Activated T-helper 2 cell treated with anti-CD3 and anti-CD28 coated beads, Interferon-gamma antibody, Interleukin-2, Interleukin-4, amounts not matched to agents 10 μg/mL and 5 μg/mL and 100 μg/mL, durations not matched to agents 14 hours and 24 hours and 36 hours (primary cell): ENCODE data around the gene LMBR1L. TPM values are rescaled to one million over a fixed set of nuclear protein-coding genes. Genes with fewer than 3 reads are reported as not detected.

ENCODE experiments used
- DNase-seq: peaks from one replicate; pipeline ENCODE4 v3.0.0; 2021; ENCODE audit warnings: low spot score
- H3K27ac Mint-ChIP-seq: one replicate; pipeline ENCODE4 v1.8.0; 2021; ENCODE audit warnings: mixed read lengths
- H3K27me3 Mint-ChIP-seq: one replicate; pipeline ENCODE4 v1.8.0; 2021; ENCODE audit warnings: low read depth, mixed read lengths
- H3K36me3 Mint-ChIP-seq: one replicate; pipeline ENCODE4 v1.8.0; 2021; ENCODE audit warnings: low read depth, mixed read lengths
- H3K4me1 Mint-ChIP-seq: one replicate; pipeline ENCODE4 v1.8.0; 2021; ENCODE audit warnings: low read depth, mixed read lengths
- H3K4me3 Mint-ChIP-seq: one replicate; pipeline ENCODE4 v1.8.0; 2021; ENCODE audit warnings: low read depth, mild to moderate bottlenecking, moderate library complexity, mixed read lengths
- H3K9me3 Mint-ChIP-seq: one replicate; pipeline ENCODE4 v1.8.0; 2021; ENCODE audit warnings: mixed read lengths
- intact Hi-C: fragments of 100-400 bp; cut with micrococcal nuclease; formaldehyde crosslinking; loops from one replicate; pipeline ENCODE4 v1.15.1; 2023
- total RNA-seq: library from RNA; stranded (reverse); gene quantifications from 2 replicates; pipeline ENCODE4 v1.2.3, GENCODE V29; 2022

Gene LMBR1L
- total RNA-seq, 1 donor from 2014 or later, result 53.5 TPM

- Mint-ChIP-seq H3K9me3 (no peaks in the 10 kb centered on the region), H3K4me3 (peak overlapping the region; percentile 71), H3K36me3 (peaks cover 3% of the 10 kb centered on the region), H3K4me1 (peaks cover 44% of the 10 kb centered on the region), H3K27me3 (peaks cover 56% of the 10 kb centered on the region), H3K27ac (peak overlapping the region; percentile 33)
- intact Hi-C loops, result loop anchor here (2.0 to 10.0 kb wide), 5 partner anchors 25 to 455 kb away; partner anchors contain the start of gene DDN
- DNase-seq, result peak; percentile 29
Observed at GRCh38 chr12:49089821-49090773, 20.6 kb downstream of the LMBR1L start.

DNA sequence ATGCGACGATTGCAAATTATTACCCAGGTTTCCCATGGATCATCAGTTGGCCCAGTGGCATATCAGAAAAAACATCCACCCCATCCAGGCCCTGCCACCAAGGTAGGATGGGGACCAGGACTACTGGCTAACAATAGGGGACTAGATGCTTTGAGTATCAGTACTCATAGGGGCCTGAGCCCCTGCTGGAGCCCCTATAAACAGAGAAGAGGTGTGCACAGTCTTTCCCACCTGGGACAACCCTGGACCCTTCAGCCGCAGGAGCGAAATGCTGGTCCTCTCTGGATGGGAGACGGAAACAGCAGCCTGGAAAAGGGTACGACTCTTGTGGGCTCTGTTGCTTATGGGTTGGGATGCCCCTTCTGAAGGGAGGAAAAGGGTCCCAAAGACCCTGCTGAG lies 21.7 kb downstream of the LMBR1L start:
- intact Hi-C loops, result loop anchor here (1.0 to 10.0 kb wide), 3 partner anchors 20 to 456 kb away; no protein-coding TSS in a partner anchor
- Mint-ChIP-seq H3K4me1 (peaks cover 44% of the 10 kb centered on the region), H3K4me3 (no peak overlapping the region), H3K27me3 (peaks cover 50% of the 10 kb centered on the region), H3K36me3 (no peaks in the 10 kb centered on the region), H3K9me3 (no peaks in the 10 kb centered on the region), H3K27ac (no peak overlapping the region)
- DNase-seq, result no peak

DNA sequence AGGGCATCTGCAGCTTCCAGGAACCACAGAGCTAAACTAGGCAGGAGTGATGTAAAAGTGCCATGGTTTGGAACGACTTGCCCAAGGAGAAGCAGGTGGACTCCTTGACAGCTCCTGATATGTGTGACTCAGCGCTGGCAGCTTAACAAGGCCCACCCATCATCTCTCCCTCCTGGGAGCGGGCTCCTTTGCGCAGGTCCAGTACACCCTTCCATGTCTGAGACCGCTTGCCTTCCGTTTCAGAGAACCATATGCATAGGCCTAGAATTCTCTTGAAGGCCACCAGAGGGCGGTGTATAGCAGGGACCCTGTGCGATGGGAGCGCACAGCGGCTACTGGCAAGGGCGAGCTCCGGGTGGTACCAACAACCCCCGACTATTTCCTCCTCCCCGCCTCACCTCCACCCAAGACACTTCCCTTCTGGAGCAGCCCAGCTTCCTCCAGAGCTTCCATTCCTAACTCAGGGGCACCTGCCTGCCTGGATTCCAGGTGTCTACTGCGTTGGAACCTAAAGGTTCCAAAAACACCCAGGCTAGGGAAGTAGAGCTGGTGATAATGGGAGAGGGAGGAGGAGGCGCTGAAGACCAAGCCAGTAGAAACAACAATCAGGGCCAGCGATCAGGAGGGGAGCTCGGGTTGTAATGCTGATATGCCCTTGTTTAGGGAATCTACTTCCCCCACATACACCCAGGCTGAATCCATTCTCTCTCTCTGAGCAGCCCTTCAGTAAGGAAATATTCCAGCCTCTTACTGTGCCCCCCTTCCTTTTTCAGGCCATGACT lies 22.3 kb downstream of the LMBR1L start:
- no peaks in the 10 kb centered on the region for H3K36me3 Mint-ChIP-seq
- H3K4me3 Mint-ChIP-seq, result peak overlapping the region; percentile 8
- H3K4me1 Mint-ChIP-seq, result peaks cover 38% of the 10 kb centered on the region
- H3K27ac Mint-ChIP-seq, result no peak overlapping the region
- peak; percentile 62 for DNase-seq
- peaks cover 44% of the 10 kb centered on the region for H3K27me3 Mint-ChIP-seq
- H3K9me3 Mint-ChIP-seq, result no peaks in the 10 kb centered on the region
- intact Hi-C loops, result loop anchor here (1.0 to 10.0 kb wide), 3 partner anchors 21 to 456 kb away; no protein-coding TSS in a partner anchor

GRCh38 chr12:49086116-49086515 lies 24.5 kb downstream of the LMBR1L start:
- intact Hi-C loops, result loop anchor here (10.0 kb wide), 1 partner anchor 459 kb away; no protein-coding TSS in a partner anchor

DNA sequence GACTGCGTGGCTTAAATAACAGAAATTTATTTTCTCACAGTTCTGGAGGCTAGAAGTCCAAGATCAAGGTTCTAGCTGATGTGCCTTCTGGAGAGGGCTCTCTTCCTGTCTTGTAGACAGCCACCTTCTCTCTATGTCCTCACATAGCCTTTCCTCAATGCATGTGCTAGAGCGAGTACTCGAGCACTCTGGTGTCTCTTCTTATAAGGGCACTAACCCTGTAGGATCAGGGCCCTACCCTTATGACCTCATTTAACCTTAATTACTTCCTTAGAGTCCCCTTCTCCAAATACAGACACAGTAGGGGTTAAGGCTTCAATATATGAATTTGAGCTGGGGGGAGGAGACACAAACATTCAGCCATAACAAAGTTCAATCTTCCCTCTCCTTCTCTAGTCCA lies 26.2 kb downstream of the LMBR1L start:
- H3K27me3 Mint-ChIP-seq, result peaks cover 16% of the 10 kb centered on the region
- intact Hi-C loops, result loop anchor here (10.0 kb wide), 1 partner anchor 460 kb away; no protein-coding TSS in a partner anchor
- H3K4me1 Mint-ChIP-seq, result peaks cover 15% of the 10 kb centered on the region
- no peak for DNase-seq
- no peaks in the 10 kb centered on the region for H3K9me3 Mint-ChIP-seq
- H3K36me3 Mint-ChIP-seq, result no peaks in the 10 kb centered on the region
- H3K27ac Mint-ChIP-seq, result no peak overlapping the region
- H3K4me3 Mint-ChIP-seq, result no peak overlapping the region

More at GRCh38 chr12:49086116-49086515, 24.5 kb downstream of the LMBR1L start:
- Mint-ChIP-seq H3K4me1 (peaks cover 27% of the 10 kb centered on the region), H3K4me3 (no peak overlapping the region), H3K36me3 (no peaks in the 10 kb centered on the region), H3K9me3 (no peaks in the 10 kb centered on the region), H3K27me3 (peaks cover 26% of the 10 kb centered on the region), H3K27ac (no peak overlapping the region)
- no peak for DNase-seq

- intact Hi-C loops, result loop anchor here (10.0 kb wide), 1 partner anchor 465 kb away; no protein-coding TSS in a partner anchor
- Mint-ChIP-seq H3K36me3 (no peaks in the 10 kb centered on the region), H3K4me1 (no peaks in the 10 kb centered on the region), H3K9me3 (no peaks in the 10 kb centered on the region), H3K27me3 (peaks cover 10% of the 10 kb centered on the region), H3K27ac (no peak overlapping the region), H3K4me3 (no peak overlapping the region)
- DNase-seq, result no peak
Observed at GRCh38 chr12:49079793-49080192, 30.9 kb downstream of the LMBR1L start.

GRCh38 chr12:49070971-49071370 lies 39.7 kb downstream of the LMBR1L start:
- peak overlapping the region; percentile 2 for H3K27ac Mint-ChIP-seq
- H3K4me3 Mint-ChIP-seq, result no peak overlapping the region
- H3K36me3 Mint-ChIP-seq, result peaks cover 10% of the 10 kb centered on the region
- H3K4me1 Mint-ChIP-seq, result peaks cover 25% of the 10 kb centered on the region
- no peak for DNase-seq
- no peaks in the 10 kb centered on the region for H3K9me3 Mint-ChIP-seq
- no peaks in the 10 kb centered on the region for H3K27me3 Mint-ChIP-seq
- intact Hi-C loops, result loop anchor here (1.0 kb wide), 1 partner anchor 11 kb away; the partner anchor contains the start of gene KMT2D

DNA sequence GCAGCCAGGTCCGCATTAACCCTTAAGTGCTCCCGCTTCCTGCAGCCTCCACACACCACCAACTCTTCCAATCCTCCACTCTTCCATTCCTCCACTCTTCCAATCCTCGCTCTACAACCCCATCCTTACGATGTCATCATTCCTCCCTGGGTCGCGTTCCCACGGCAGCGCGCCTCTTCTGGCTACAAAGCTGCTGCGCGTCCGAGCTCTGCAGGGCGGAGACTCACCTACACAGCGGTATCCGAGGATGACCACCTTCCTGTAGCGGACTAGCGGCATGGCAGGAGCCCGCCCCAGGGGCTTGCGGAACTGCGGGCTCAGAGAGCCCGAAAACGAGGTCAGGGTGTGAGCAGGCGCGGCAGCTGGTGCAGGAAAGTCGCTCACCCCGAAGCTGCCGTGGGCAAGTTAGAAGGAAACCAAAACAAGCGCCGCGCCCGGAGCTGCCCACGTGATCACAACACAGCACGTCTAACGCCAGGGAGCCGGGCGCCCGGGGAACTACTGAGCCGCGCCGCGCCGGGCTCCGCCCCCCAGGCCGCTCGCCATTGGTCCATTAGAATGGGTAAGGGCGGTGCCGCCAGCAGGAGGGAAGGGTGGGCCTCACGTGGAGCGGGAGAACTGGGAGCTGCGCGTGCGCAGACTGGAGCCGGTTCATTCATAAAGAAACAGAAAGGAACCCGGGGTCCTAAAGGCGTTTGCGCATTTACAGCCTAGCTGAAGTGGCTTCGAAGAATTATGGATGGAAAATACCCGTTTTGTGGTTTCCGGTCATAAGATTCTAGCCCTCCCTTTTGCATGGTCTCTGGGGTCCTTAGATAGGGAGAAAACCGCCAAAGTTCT lies 40.9 kb downstream of the LMBR1L start, which contains the start of gene RHEBL1:
Gene RHEBL1 (minus strand): TSS at position 473 of the 840 bp plus-strand sequence. CDS start 194 bp downstream, at position 279.
- Mint-ChIP-seq H3K27me3 (no peaks in the 10 kb centered on the region), H3K4me1 (peaks cover 25% of the 10 kb centered on the region), H3K9me3 (no peaks in the 10 kb centered on the region), H3K4me3 (peak within 1 kb of the TSS; percentile 98), H3K36me3 (peaks cover 14% of the 10 kb centered on the region), H3K27ac (peak within 1 kb of the TSS; percentile 92)
- peak; percentile 100 for DNase-seq
- intact Hi-C loops, result loop anchor here (1.0 to 2.0 kb wide), 3 partner anchors 9 to 165 kb away; partner anchors contain the start of genes KMT2D and TUBA1B

- intact Hi-C loops, result loop anchor here (2.0 kb wide), 2 partner anchors 62 to 166 kb away; partner anchors contain the start of gene TUBA1B
- Mint-ChIP-seq H3K27ac (peak overlapping the region; percentile 92), H3K36me3 (peaks cover 16% of the 10 kb centered on the region), H3K27me3 (no peaks in the 10 kb centered on the region), H3K4me3 (peak overlapping the region; percentile 98), H3K9me3 (no peaks in the 10 kb centered on the region), H3K4me1 (peaks cover 27% of the 10 kb centered on the region)
- DNase-seq, result no peak
Observed at GRCh38 chr12:49068879-49069506, 41.7 kb downstream of the LMBR1L start.

DNA sequence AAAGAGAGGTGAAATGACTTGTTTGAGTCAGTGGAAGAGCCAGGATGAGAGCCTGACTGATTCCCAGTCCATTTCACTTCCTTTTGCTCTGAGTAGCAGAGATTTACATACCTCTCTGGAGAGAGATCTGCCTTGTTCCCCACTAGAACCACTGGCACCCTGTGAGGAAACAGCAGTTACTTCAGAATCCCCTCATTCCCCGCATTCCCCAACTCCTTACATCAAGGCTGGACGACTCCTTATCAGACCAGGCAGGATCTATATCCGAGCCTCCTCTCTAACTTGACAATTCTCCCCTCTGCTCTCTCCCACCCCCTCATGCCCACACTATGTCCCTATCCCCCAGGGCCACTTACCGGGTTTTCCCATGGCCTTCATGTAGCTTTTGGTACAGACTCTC lies 44.5 kb downstream of the LMBR1L start:
- no peak overlapping the region for H3K4me3 Mint-ChIP-seq
- peaks cover 18% of the 10 kb centered on the region for H3K36me3 Mint-ChIP-seq
- DNase-seq, result no peak
- no peak overlapping the region for H3K27ac Mint-ChIP-seq
- no peaks in the 10 kb centered on the region for H3K27me3 Mint-ChIP-seq
- intact Hi-C loops, result no loop called here
- H3K4me1 Mint-ChIP-seq, result peaks cover 25% of the 10 kb centered on the region
- H3K9me3 Mint-ChIP-seq, result no peaks in the 10 kb centered on the region

DNA sequence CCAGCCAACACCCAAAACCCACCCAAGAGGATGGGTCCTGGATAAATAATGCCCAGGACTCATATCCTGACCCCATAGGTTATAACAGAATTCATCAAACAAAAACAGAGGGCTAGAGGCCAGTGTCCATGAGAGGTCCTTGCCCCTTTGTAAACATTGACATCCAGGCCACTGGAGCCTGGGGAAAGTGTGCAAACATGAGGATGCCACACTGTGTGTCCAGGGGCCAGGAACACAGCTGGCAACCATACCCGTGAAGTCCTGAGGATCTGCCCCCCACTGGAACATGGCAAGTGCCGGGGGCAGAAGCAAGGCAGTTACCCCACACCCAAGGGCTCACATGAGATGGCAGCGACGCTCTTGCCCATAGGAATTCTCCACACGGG lies 45.9 kb downstream of the LMBR1L start:
- H3K27ac Mint-ChIP-seq, result no peak overlapping the region
- H3K4me1 Mint-ChIP-seq, result peaks cover 20% of the 10 kb centered on the region
- H3K36me3 Mint-ChIP-seq, result peaks cover 18% of the 10 kb centered on the region
- no peak for DNase-seq
- intact Hi-C loops, result loop anchor here (1.0 to 5.0 kb wide), 3 partner anchors 24 to 123 kb away; partner anchors contain the start of gene TUBA1A
- no peaks in the 10 kb centered on the region for H3K9me3 Mint-ChIP-seq
- H3K4me3 Mint-ChIP-seq, result no peak overlapping the region
- H3K27me3 Mint-ChIP-seq, result no peaks in the 10 kb centered on the region
